Psoas muscle (tissue), 8 donors: ENCODE measurements around the gene BRCA2. TPM values are rescaled to one million over a fixed set of nuclear protein-coding genes. Genes with fewer than 3 reads are reported as not detected.

Experiments used
- ATAC-seq, 4 donors: fragments of 200-7000 bp; cut with Tn5 transposase; one replicate each; pipeline ENCODE4 v1.9.1; 2020; ENCODE audit warnings: moderate library complexity in 3 of 4, mild to moderate bottlenecking in 2 of 4
- DNase-seq, 2 donors: peaks; one replicate each; pipeline ENCODE4 v3.0.0-alpha.2; 2020
- H3K27ac ChIP-seq: fragments of 200-600 bp; one replicate; pipeline ENCODE4 v1.8.0; 2022
- H3K27me3 ChIP-seq, 3 donors: fragments of 200-600 bp in 1 of 3; one replicate each; pipeline versions ENCODE4 v1.6.1 to v1.8.0; 2013 to 2022; ENCODE audit warnings: low read length in 2 of 3, mild to moderate bottlenecking in 2 of 3, moderate library complexity in 1 of 3; ENCODE audit not compliant: insufficient read depth in 3 of 3
- H3K36me3 ChIP-seq, 2 donors: fragments of 200-600 bp in 1 of 2; one replicate each; pipeline versions ENCODE4 v1.6.1 to v1.8.0; 2013 to 2022; ENCODE audit warnings: low read depth in 1 of 2, mild to moderate bottlenecking in 1 of 2, moderate library complexity in 1 of 2; ENCODE audit not compliant: insufficient read depth in 1 of 2
- H3K4me1 ChIP-seq: fragments of 200-600 bp; one replicate; pipeline ENCODE4 v1.8.0; 2022
- H3K4me3 ChIP-seq: fragments of 200-600 bp; one replicate; pipeline ENCODE4 v1.8.0; 2022; ENCODE audit warnings: mild to moderate bottlenecking
- H3K9me3 ChIP-seq: fragments of 200-600 bp; one replicate; pipeline ENCODE4 v1.8.0; 2022
- WGBS, 3 donors: extraction: QIAGEN DNeasy Blood & Tissue Kit; methylation state at CpG; one replicate each; pipeline versions ENCODE4 v1.1.6 to v1.1.7; 2013; 5-methylcytosine and 5-hydroxymethylcytosine counted together
- intact Hi-C, 2 donors: fragments of 100-400 bp; cut with DNase I; formaldehyde crosslinking; loops; one replicate each; pipeline versions ENCODE4 v1.11.0 to v1.14.2; 2022
- polyA plus RNA-seq, 3 donors: library from polyadenylated mRNA; stranded (reverse); fragments of 200-250 nt; gene quantifications; one replicate each; pipeline ENCODE4 v1.2.3, GENCODE V29; 2013
- total RNA-seq, 4 donors: library from RNA; stranded (reverse); fragmentation: NEBNext Ultra II Directional in 2 of 4; extraction: Animal tissue kit (Norgen Biotek cat#: 25700) in 2 of 4; gene quantifications; one replicate each; pipeline versions ENCODE4 v1.2.1 to v1.2.4, GENCODE V29; 2021 to 2023
- TF ChIP-seq, protein P1 (sequence below): fragments of 200-600 bp; IDR thresholded peaks from one replicate; pipeline ENCODE4 v1.8.0; 2022; ENCODE audit warnings: antibody characterized with exemption
- donor health status: healthy with polysubstance abuse.
- donor health status: DM: no; HTN: no; CAD: no; lungs with moderate emphysema.
- donor health status: Bipolar disorder and iron deficiency.
- donor health status: healthy.
- donor health status: DM: yes; HTN: yes; CAD: no.
- donor health status: DM: no; HTN: no; CAD: no.
- donor health status: DM: no; HTN: no; CAD: no.
- donor health status: DM: yes; HTN: yes; CAD: no.

Gene BRCA2
- total and polyA plus RNA-seq, 7 donors = 0.01 to 0.34 (median 0.11) TPM

DNA sequence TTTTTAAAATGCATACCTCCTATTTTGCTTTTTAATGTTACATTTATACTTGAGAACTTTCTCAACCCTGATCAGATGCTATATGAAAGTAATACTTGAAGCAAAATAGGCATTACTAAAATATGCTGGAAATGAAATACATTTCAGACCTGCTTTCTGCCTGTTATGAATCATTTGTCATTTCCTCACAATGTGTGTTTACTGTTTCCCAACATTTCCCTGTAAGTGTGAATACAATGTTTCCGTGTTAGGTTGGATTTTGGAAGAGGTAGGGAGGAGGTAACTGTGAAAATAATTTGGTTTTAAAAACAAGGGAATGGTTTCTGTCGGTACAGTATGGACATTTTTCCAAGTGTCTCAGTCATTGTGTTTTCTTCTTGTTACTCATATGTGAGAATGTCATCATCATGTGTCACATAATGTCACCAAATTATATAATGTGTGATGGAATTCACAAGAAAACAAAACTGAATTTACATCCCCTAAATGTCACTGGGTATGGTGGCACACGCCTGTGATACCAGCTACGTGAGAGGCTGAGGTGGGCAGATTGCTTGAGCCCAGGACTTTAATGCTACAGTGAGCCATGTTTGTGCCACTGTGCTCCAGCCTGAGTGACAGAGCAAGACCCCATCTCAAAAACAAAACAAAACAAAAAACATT lies 43.2 kb upstream of the BRCA2 start:
- no peaks in the 10 kb centered on the region for H3K4me1 ChIP-seq
- no peak for DNase-seq
- H3K27ac ChIP-seq = no peak overlapping the region
- H3K36me3 ChIP-seq = peaks cover 16 to 84% of the 10 kb centered on the region in 2 donors
- H3K4me3 ChIP-seq = no peak overlapping the region
- WGBS, 3 donors = 73 to 84% (median 79%) methylated on average over 4 of the region's 4 CpGs
- ATAC-seq = no peak
- H3K27me3 ChIP-seq = no peaks in the 10 kb centered on the region
- TF ChIP-seq, protein P1, sequence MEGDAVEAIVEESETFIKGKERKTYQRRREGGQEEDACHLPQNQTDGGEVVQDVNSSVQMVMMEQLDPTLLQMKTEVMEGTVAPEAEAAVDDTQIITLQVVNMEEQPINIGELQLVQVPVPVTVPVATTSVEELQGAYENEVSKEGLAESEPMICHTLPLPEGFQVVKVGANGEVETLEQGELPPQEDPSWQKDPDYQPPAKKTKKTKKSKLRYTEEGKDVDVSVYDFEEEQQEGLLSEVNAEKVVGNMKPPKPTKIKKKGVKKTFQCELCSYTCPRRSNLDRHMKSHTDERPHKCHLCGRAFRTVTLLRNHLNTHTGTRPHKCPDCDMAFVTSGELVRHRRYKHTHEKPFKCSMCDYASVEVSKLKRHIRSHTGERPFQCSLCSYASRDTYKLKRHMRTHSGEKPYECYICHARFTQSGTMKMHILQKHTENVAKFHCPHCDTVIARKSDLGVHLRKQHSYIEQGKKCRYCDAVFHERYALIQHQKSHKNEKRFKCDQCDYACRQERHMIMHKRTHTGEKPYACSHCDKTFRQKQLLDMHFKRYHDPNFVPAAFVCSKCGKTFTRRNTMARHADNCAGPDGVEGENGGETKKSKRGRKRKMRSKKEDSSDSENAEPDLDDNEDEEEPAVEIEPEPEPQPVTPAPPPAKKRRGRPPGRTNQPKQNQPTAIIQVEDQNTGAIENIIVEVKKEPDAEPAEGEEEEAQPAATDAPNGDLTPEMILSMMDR = no peak
- H3K9me3 ChIP-seq = no peaks in the 10 kb centered on the region
- intact Hi-C loops = no loop called here

DNA sequence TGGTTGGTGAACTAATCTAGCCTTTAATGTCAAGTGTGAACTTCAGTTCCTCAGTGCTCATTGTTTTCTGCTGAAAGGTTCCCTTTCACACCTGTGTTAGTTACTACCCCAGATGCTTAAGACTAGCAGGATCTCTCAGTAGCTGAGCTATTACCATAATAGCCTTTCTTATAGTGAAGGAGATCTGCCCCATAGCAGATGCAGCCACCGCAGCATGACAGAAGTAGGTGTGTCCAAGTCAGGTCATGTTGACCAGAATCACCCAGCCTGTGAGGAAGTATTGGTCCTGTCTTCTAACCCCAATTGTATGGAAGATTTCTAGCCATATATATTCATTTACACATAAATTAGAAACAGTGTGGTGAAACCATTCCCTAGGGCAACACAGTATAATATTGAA lies 37.5 kb upstream of the BRCA2 start:
- Histone ChIP-seq H3K27ac (no peak overlapping the region), H3K36me3 (peaks cover 6 to 90% of the 10 kb centered on the region in 2 donors), H3K4me3 (no peak overlapping the region)

DNA sequence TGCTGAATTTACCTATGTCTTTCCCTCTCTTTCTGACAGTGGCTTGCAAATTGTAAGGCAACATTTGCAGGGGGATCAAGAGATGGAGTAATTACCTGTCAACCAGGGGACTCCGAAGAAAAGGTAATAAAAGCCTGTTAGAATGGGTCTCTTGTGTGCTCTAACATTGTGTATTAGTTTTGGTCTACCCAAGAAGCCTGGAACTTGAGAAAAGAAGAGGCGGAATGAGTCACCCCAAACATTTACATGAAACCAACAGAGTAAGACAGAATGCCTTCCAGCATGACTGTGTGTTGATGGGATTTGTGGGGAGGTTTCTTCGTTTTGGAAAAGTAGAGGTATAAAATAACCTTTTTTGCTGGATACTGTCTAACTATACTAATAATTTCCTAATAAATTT lies 36.9 kb upstream of the BRCA2 start:
- intact Hi-C loops = no loop called here

More for the DNA sequence above, 37.5 kb upstream of the BRCA2 start:
- no peak for ATAC-seq
- whole genome bisulfite sequencing, 3 donors = 52 to 98% (median 91%) methylated on average over 1 of the region's 1 CpG
- no peaks in the 10 kb centered on the region for H3K4me1 ChIP-seq
- H3K27me3 ChIP-seq = no peaks in the 10 kb centered on the region
- intact Hi-C loops = no loop called here
- TF ChIP-seq, protein P1 = no peak
- no peak for DNase-seq
- H3K9me3 ChIP-seq = no peaks in the 10 kb centered on the region

DNA sequence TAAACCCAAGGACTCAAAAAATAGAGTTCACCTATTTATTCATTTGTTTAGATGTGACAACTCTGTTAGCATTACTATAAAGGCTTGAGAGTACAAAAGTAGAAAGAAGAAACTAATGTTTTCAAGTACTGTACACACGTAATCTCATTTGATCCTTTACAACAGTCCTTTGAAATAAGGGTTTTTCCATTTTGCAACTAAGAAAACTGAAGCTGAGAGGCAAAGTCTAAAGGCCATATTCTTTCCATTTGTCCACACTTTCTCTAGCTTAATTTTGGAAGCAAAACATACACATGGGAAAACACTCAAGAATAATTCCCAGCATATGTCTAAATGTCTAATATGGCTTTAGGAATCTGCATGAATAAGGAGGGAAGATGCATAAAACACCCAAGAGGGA lies 34.2 kb upstream of the BRCA2 start:
- Histone ChIP-seq H3K27ac (no peak overlapping the region), H3K36me3 (peaks cover 6 to 78% of the 10 kb centered on the region in 2 donors)

More for the DNA sequence above, 36.9 kb upstream of the BRCA2 start:
- Histone ChIP-seq H3K4me1 (no peaks in the 10 kb centered on the region), H3K36me3 (peaks cover 6 to 95% of the 10 kb centered on the region in 2 donors), H3K9me3 (no peaks in the 10 kb centered on the region), H3K27ac (no peak overlapping the region), H3K4me3 (no peak overlapping the region), H3K27me3 (no peaks in the 10 kb centered on the region)
- ATAC-seq (no peak), DNase-seq (no peak)
- TF ChIP-seq, protein P1 = no peak
- 78 to 90% (median 88%) methylated on average over 3 of the region's 3 CpGs for WGBS, 3 donors

More for the DNA sequence above, 34.2 kb upstream of the BRCA2 start:
- DNase-seq (no peak), ATAC-seq (no peak)
- peaks cover 4% of the 10 kb centered on the region for H3K4me1 ChIP-seq
- intact Hi-C loops = no loop called here
- TF ChIP-seq, protein P1 = no peak
- H3K4me3 ChIP-seq = no peak overlapping the region
- WGBS, 3 donors = 88 to 92% (median 91%) methylated on average over 1 of the region's 1 CpG
- no peaks in the 10 kb centered on the region for H3K9me3 ChIP-seq
- no peaks in the 10 kb centered on the region for H3K27me3 ChIP-seq
